KBM-7 (cell line): ENCODE results near the gene NCOA3.
"Not testable (repeated sequence)": the region's sequence is repeated elsewhere in the genome, so short reads cannot be mapped to it uniquely, and the experiment has no call there.

Experiments
- DNase-seq: peaks from one replicate; pipeline ENCODE4 v3.0.0-alpha.2; 2015
- in situ Hi-C: fragments of 300-500 bp; cut with MboI; formaldehyde crosslinking; loops from 2 replicates; pipeline ENCODE4 v1.14.3; 2020; ENCODE audit warnings: low sequenced_read_pairs, low pct_unique_long_range_greater_than_20kb, mixed read lengths

NCOA3 gene

GRCh38 chr20:47466704-47467459, 34.8 kb upstream of the NCOA3 start:
- no peak for DNase-seq
- in situ Hi-C loops = no loop called here

GRCh38 chr20:47468290-47469050, 33.2 kb upstream of the NCOA3 start:
- DNase-seq = peak; percentile 97
- in situ Hi-C loops = no loop called here

- no peak for DNase-seq
- in situ Hi-C loops = no loop called here
These were observed 26.2 kb upstream of the NCOA3 start for GRCh38 chr20:47475419-47476044.

- in situ Hi-C loops = no loop called here
- no peak for DNase-seq
These were observed 25.2 kb upstream of the NCOA3 start for GRCh38 chr20:47476452-47476851.

GRCh38 chr20:47479093-47479492, 22.6 kb upstream of the NCOA3 start:
- no peak for DNase-seq
- in situ Hi-C loops = no loop called here

GRCh38 chr20:47479506-47479905, 22.2 kb upstream of the NCOA3 start:
- in situ Hi-C loops = no loop called here
- DNase-seq = peak; percentile 78

- in situ Hi-C loops = no loop called here
These were observed 21.4 kb upstream of the NCOA3 start for GRCh38 chr20:47480239-47480638.

GRCh38 chr20:47480705-47481104, 21.0 kb upstream of the NCOA3 start:
- in situ Hi-C loops = no loop called here
- DNase-seq = no peak

More at GRCh38 chr20:47480239-47480638, 21.4 kb upstream of the NCOA3 start:
- DNase-seq = no peak

GRCh38 chr20:47481330-47482216, 20.1 kb upstream of the NCOA3 start:
- peak; percentile 80 for DNase-seq
- in situ Hi-C loops = no loop called here

- DNase-seq = no peak
- in situ Hi-C loops = no loop called here
These were observed 19.0 kb upstream of the NCOA3 start for GRCh38 chr20:47482705-47483104.

GRCh38 chr20:47484303-47484702, 17.4 kb upstream of the NCOA3 start:
- DNase-seq = no peak
- in situ Hi-C loops = no loop called here

- in situ Hi-C loops = no loop called here
- DNase-seq = peak; percentile 77
These were observed 14.3 kb upstream of the NCOA3 start for GRCh38 chr20:47487175-47487917.

GRCh38 chr20:47489448-47489872, 12.2 kb upstream of the NCOA3 start:
- in situ Hi-C loops = no loop called here
- peak; percentile 79 for DNase-seq

GRCh38 chr20:47490795-47491194, 10.9 kb upstream of the NCOA3 start:
- DNase-seq = peak; percentile 65
- in situ Hi-C loops = no loop called here

GRCh38 chr20:47492284-47492683, 9.4 kb upstream of the NCOA3 start:
- in situ Hi-C loops = no loop called here
- DNase-seq = no peak

- peak; percentile 87 for DNase-seq
- in situ Hi-C loops = no loop called here
These were observed 8.3 kb upstream of the NCOA3 start for GRCh38 chr20:47493175-47493962.

- in situ Hi-C loops = no loop called here
- no peak for DNase-seq
These were observed 7.8 kb upstream of the NCOA3 start for GRCh38 chr20:47493963-47494293.

GRCh38 chr20:47494606-47495005, 7.1 kb upstream of the NCOA3 start:
- DNase-seq, in situ Hi-C loops: not testable (repeated sequence)
